Activated gamma-delta T cell (primary cell): Measurements from ENCODE around the gene ZNF341.

Source experiments
- DNase-seq: peaks from one replicate; lab custom pipeline; 2025; lab: John Stamatoyannopoulos, UW

The ZNF341 gene

GRCh38 chr20:33701629-33702450 lies 30.0 kb upstream of the ZNF341 start:
- no peak for DNase-seq

GRCh38 chr20:33702861-33703260 lies 28.9 kb upstream of the ZNF341 start:
- DNase-seq: no peak

- no peak for DNase-seq
Observed at GRCh38 chr20:33703498-33704137, 28.2 kb upstream of the ZNF341 start.

DNA sequence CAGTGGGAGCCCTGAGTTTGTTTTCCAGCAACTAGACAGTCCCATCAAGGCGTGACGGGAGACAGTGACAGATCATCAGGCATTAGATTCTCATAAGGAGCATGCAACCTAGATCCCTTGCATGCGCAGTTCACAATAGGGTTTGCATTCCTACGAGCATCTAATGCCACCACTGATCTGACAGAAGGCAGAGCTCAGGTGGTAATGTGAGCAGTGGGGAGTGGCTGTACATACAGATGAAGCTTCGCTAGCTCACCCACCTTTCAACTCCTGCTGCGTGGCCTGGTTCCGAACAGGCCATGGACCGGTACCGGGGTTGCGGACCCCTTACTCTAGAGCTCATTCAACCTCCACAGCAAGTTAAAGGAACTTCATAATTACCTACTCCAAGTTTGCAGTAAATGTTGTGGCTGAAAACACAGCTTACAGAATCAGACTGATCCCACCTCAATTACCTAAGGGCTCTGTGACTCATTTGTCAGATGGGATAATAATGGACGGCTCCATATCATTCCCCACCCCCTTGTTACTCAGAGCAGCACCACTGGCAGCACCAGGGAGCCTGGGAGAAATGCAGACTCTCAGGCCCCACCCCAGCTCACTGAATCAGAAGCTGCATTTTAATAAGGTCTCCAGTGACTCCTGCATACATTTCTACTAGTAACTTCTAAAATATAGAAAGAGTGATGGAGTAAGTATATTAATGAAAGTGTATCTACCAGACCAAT lies 27.4 kb upstream of the ZNF341 start:
- DNase-seq: no peak

- DNase-seq: no peak
Observed at GRCh38 chr20:33707668-33708067, 24.1 kb upstream of the ZNF341 start.

GRCh38 chr20:33709398-33709797 lies 22.4 kb upstream of the ZNF341 start:
- no peak for DNase-seq

DNA sequence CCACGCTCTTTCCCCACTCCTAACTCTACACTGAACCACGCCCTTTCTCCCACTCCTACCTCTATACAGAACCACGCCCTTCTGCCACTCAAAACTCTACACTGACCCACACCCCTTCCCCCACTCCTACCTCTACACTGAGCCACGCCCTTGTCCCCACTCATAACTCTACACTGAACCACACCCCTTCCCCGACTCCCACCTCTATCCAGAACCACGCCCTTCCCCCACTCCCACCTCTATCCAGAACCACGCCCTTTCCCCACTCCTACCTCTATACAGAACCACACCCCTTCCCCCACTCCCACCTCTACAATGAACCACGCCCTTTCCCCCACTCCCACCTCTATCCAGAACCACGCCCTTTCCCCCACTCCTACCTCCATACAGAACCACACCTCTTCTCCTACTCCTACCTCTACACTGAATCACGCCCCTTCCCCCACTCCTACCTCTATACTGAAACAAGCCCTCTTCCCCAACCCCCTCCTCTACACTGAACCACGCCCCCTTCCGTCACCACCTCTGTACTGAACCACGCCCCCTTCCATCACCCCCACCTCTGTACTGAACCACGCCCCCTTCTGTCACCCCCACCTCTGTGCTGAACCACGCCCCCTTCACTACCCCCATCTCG lies 21.8 kb upstream of the ZNF341 start:
- no peak for DNase-seq

DNA sequence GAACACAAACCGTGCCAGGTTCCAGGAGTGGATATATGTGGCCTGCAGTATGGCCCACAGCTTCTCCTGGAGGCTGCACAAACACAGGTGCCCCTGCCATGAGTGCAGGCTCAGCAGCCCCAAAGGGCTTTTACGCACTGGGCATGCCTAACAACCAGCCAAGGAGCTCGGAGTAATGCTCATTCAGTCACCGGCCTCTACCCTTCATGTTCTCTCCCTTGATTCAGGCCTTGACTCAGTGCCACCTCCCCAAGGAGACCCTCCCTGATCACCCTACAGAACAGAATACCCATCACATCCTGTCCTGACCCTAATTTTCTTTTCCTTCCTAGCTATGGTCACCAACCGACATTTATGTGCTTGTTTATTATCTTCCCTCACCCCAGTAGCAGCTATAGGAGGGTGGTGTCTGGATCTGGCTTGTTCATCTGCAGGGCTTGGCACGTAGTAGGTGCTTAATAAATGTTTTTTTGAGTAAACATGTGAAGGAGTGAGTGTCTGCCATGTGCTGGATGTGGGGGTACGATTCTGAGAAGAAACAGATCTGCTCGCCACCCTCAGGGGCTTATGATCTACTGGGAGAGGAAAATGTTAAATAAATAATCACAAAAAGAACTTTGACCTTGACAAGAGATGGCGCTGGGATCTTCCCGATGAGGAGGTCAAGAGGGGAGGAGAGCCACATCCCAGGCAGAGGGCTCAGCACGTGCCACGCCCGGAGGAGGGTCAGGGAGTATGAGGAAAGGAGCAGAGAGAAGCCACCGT lies 20.9 kb upstream of the ZNF341 start:
- DNase-seq: no peak

- no peak for DNase-seq
Observed at GRCh38 chr20:33711446-33711738, 20.4 kb upstream of the ZNF341 start.

DNA sequence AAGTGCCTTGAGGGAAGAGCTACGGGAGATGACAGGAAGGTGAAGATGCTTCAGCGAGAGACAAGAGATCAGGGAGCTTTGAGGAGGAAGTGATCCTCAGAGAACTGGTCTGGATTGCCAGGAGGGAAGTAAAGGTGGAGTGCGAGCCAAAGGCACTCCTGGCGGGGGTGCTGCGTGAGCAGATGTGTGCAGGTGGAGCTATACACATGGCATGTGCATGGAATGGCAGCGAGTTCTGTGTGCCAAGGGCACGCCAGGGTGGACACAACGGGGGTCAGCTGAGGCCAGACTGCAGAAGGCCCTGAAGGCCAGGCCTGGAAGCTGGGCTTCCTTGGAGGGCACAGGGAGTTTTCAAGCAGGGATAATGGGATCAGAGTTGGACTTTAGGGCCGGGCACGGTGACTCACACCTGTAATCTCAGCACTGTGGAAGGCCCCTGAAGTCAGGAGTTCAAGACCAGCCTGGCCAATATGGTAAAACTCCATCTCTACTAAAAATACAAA lies 17.9 kb upstream of the ZNF341 start:
- no peak for DNase-seq

GRCh38 chr20:33716498-33716897 lies 15.3 kb upstream of the ZNF341 start:
- DNase-seq: no peak

DNA sequence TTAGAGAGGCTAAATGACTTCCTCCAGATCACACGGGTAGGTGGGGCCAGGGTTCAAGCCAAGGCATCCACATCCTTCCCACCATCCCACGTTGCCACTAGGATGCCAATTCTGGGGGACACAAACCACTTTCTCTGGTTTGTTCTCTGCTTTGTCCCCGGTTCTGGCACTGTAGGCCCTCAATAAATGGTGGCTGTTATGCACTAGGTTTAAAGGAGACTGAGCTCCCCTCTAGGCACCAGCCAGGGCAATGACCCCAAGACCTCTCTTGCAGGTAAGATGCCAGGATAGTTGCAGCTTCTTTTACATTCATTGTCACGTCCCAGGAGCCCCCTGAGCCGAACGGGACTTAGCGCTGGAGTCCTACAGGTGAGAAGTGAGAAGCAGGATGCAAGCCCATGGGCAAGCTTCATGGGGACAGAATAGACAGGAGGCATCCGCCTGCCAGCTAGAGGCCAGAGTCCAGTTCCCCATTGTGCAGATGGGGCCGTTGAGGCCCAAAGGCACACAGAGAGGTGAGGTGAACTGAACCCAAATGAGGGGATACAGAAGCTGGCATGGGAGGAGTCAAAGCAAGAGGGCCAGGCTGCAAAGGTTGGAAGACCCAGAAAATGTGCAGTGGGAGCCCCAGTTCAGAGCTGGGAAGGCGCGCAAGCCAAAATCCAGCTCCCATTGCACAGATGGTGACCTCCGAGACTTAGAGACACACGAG lies 12.4 kb upstream of the ZNF341 start:
- no peak for DNase-seq

GRCh38 chr20:33719989-33720709 lies 11.6 kb upstream of the ZNF341 start, which contains the start of gene PXMP4:
Gene PXMP4, minus strand, starts transcription at chr20:33720310. Its CDS starts 103 bp downstream, at chr20:33720207.
- peak; percentile 75 for DNase-seq

- DNase-seq: no peak
Observed at GRCh38 chr20:33721391-33722140, 10.2 kb upstream of the ZNF341 start.

DNA sequence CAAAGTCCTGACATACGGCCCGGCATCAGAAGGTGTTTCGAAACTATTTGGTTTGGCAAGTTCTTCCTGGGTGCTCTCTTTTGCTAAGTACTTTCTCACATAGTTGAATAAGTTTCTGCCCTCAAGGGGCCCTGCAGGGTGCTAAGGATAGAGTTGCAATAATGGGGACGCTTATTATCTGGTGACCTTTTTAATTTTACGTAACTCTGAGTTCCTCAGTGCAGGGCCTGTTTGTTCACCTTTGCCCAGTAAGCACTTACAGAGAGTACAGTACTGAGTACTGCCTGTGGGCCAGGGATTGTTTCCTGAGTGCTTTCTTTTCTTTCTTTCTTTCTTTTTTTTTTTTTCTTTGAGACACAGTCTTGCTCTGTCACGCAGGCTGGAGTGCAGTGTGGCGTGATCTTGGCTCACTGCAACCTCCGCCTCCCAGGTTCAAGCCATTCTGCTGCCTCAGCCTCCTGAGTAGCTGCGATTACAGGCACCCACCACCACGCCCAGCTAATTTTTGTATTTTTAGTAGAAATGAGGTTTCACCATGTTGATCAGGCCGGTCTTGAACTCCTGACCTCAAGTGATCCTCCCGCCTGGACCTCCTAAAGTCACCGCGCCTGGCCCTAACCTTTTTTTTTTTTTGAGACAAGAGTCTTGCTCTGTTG lies 7.2 kb upstream of the ZNF341 start:
- DNase-seq: no peak

GRCh38 chr20:33725607-33726264 lies 6.1 kb upstream of the ZNF341 start:
- DNase-seq: no peak

GRCh38 chr20:33727115-33727479 lies 4.7 kb upstream of the ZNF341 start:
- DNase-seq: no peak

DNA sequence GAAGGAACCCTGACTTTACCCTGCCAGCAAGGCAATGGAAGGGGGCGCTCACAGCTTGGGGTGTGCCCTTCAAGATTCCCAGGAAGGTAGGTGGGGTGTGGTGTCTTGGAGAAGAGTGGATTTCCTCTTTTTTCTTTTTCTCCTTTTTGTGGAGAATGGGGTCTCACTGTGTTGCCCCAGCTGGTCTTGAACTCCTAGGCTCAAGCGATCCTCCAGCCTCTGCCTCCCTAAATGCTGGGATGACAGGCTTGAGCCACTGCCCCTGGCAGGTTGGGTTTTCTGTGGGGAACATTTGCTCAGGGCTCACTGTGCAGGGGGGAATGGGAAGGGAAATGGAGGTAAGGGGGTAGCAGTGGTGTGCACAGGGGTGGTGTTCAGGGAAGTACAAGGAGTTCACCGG lies 4.0 kb upstream of the ZNF341 start:
- no peak for DNase-seq
